GM12872 (cell line): ENCODE data around the gene SCO2.

Experiments used
- CTCF ChIP-seq: IDR thresholded peaks from 3 replicates; pipeline ENCODE4 v1.5.1; 2011; ENCODE audit warnings: low read depth, mild to moderate bottlenecking, low read length, moderate library complexity; ENCODE audit not compliant: insufficient read depth

The SCO2 gene

GRCh38 chr22:50516891-50517290 is 8.5 kb downstream of the SCO2 start:
- TF ChIP-seq CTCF = no peak

- TF ChIP-seq CTCF = no peak
These were observed 9.3 kb downstream of the SCO2 start for GRCh38 chr22:50516068-50516467.

- no peak for TF ChIP-seq CTCF
These were observed 12.2 kb downstream of the SCO2 start for GRCh38 chr22:50513175-50513574.

GRCh38 chr22:50508897-50509296 is 16.5 kb downstream of the SCO2 start:
- no peak for TF ChIP-seq CTCF

GRCh38 chr22:50507991-50508884 is 17.2 kb downstream of the SCO2 start, which contains the start of gene NCAPH2:
Gene NCAPH2 (plus strand): TSS chr22:50508224. CDS start chr22:50508338, 114 bp downstream.
- TF ChIP-seq CTCF = no peak

- no peak for TF ChIP-seq CTCF
These were observed 17.9 kb downstream of the SCO2 start, which contains the start of gene LMF2 for GRCh38 chr22:50507421-50507990. Gene LMF2 (minus strand): TSS chr22:50507702. CDS start chr22:50507675, 27 bp downstream.

GRCh38 chr22:50506611-50507420 is 18.6 kb downstream of the SCO2 start:
- no peak for TF ChIP-seq CTCF
